Upper lobe of right lung (tissue), 1 donor: ENCODE measurements around the gene EVC2. TPM values are rescaled to one million over a fixed set of nuclear protein-coding genes. Genes with fewer than 3 reads are reported as not detected.
A peak's percentile ranks its signal among the peaks of the same experiment; 100 is the strongest.

Experiments
- ATAC-seq: fragments of 200-7000 bp; cut with Tn5 transposase; one replicate; pipeline ENCODE4 v1.9.1; 2020; ENCODE audit warnings: mild to moderate bottlenecking, moderate library complexity
- DNase-seq: peaks from one replicate; pipeline ENCODE4 v3.0.0-alpha.2; 2020
- H3K27ac ChIP-seq: fragments of 200-600 bp; one replicate; pipeline ENCODE4 v1.8.0; 2022
- H3K27me3 ChIP-seq: fragments of 200-600 bp; one replicate; pipeline ENCODE4 v1.8.0; 2022; ENCODE audit warnings: mild to moderate bottlenecking
- H3K36me3 ChIP-seq: fragments of 200-600 bp; one replicate; pipeline ENCODE4 v1.8.0; 2022
- H3K4me1 ChIP-seq: fragments of 200-600 bp; one replicate; pipeline ENCODE4 v1.8.0; 2022
- H3K4me3 ChIP-seq: fragments of 200-600 bp; one replicate; pipeline ENCODE4 v1.8.0; 2022; ENCODE audit warnings: mild to moderate bottlenecking
- H3K9me3 ChIP-seq: fragments of 200-600 bp; one replicate; pipeline ENCODE4 v1.8.0; 2022
- intact Hi-C: fragments of 100-400 bp; cut with DNase I; formaldehyde crosslinking; loops from one replicate; pipeline ENCODE4 v1.11.0; 2022
- total RNA-seq: library from RNA; stranded (reverse); fragmentation: NEBNext Ultra II Directional; extraction: Animal tissue kit (Norgen Biotek cat#: 25700); gene quantifications from one replicate; pipeline ENCODE4 v1.2.1, GENCODE V29; 2021
- TF ChIP-seq, protein P1 (sequence below): fragments of 200-600 bp; IDR thresholded peaks from one replicate; pipeline ENCODE4 v1.8.0; 2022; ENCODE audit warnings: antibody characterized with exemption
- donor health status: DM: no; HTN: yes; CAD: no; lungs with severe emphysema.

Gene EVC2
- total RNA-seq, 1 donor from 2014 or later: 6.3 TPM

DNA sequence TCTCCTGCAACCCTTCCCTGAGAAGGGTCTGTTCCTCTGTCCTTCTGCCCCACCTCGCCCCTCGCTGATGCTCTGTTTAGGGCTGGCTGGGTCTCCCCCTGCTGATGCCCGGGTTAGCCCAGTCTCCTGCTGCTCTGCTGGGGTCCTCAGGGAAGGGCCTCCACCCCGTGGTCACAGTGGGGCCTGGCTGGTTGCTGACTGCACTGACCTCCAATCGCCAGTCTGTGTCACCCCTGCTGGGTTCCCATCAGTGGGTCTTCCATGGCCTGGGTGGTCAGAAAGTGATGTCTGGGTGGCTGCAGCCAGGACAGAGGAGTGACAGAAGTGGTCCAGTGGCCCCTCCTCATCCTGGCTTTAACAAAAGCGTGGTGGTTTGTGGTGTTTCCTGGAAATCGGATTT lies 47.3 kb upstream of the EVC2 start:
- Histone ChIP-seq H3K36me3 (peaks cover 29% of the 10 kb centered on the region), H3K9me3 (no peaks in the 10 kb centered on the region), H3K4me3 (no peak overlapping the region), H3K27ac (no peak overlapping the region), H3K4me1 (no peaks in the 10 kb centered on the region), H3K27me3 (no peaks in the 10 kb centered on the region)
- intact Hi-C loops: no loop called here
- TF ChIP-seq, protein P1, sequence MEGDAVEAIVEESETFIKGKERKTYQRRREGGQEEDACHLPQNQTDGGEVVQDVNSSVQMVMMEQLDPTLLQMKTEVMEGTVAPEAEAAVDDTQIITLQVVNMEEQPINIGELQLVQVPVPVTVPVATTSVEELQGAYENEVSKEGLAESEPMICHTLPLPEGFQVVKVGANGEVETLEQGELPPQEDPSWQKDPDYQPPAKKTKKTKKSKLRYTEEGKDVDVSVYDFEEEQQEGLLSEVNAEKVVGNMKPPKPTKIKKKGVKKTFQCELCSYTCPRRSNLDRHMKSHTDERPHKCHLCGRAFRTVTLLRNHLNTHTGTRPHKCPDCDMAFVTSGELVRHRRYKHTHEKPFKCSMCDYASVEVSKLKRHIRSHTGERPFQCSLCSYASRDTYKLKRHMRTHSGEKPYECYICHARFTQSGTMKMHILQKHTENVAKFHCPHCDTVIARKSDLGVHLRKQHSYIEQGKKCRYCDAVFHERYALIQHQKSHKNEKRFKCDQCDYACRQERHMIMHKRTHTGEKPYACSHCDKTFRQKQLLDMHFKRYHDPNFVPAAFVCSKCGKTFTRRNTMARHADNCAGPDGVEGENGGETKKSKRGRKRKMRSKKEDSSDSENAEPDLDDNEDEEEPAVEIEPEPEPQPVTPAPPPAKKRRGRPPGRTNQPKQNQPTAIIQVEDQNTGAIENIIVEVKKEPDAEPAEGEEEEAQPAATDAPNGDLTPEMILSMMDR: no peak
- no peak for ATAC-seq
- peak; percentile 23 for DNase-seq

DNA sequence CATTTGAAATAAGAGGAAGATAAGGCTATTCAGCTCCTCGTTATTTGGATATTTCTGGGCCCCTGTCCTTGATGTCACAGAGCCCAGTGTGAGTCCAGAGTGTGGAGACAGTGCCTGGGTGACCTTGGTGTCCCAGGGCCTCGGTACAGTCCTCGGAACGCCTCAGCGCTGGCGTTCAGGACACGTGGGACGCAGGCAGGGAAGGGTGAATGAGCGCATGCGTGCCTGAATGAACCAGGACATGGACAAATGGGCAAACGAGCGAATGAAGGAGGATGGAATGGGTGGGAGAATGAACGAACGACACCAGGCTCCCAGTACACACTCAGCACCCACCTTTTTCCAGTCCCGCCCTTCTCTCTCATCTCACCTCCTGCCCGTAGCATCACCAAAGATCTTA lies 46.8 kb upstream of the EVC2 start:
- intact Hi-C loops: no loop called here
- Histone ChIP-seq H3K4me3 (no peak overlapping the region), H3K9me3 (no peaks in the 10 kb centered on the region), H3K27me3 (no peaks in the 10 kb centered on the region), H3K4me1 (no peaks in the 10 kb centered on the region), H3K27ac (no peak overlapping the region), H3K36me3 (peaks cover 30% of the 10 kb centered on the region)
- DNase-seq: peak; percentile 45
- ATAC-seq: no peak
- TF ChIP-seq, protein P1: no peak

DNA sequence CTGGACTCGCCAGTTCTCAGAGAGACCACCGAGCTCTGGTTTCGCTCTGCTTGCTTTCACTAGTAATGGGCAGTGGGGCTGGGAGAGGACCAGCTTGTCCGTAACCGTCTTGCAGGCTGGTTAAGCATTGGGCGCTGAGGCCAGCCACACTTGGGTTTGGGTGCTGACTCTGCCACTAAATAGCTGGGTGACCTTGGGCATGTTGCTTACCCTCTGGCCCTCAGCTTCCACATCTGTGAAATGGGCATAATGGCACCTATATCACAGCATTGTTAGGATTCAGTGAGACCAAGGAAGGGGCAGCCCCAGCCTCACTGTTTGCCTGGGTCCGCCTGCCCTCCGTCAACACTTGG lies 46.1 kb upstream of the EVC2 start:
- Histone ChIP-seq H3K4me3 (no peak overlapping the region), H3K4me1 (no peaks in the 10 kb centered on the region), H3K27ac (no peak overlapping the region), H3K27me3 (no peaks in the 10 kb centered on the region), H3K36me3 (peaks cover 37% of the 10 kb centered on the region), H3K9me3 (no peaks in the 10 kb centered on the region)
- ATAC-seq: no peak
- TF ChIP-seq, protein P1: no peak
- intact Hi-C loops: no loop called here
- DNase-seq: peak; percentile 37

DNA sequence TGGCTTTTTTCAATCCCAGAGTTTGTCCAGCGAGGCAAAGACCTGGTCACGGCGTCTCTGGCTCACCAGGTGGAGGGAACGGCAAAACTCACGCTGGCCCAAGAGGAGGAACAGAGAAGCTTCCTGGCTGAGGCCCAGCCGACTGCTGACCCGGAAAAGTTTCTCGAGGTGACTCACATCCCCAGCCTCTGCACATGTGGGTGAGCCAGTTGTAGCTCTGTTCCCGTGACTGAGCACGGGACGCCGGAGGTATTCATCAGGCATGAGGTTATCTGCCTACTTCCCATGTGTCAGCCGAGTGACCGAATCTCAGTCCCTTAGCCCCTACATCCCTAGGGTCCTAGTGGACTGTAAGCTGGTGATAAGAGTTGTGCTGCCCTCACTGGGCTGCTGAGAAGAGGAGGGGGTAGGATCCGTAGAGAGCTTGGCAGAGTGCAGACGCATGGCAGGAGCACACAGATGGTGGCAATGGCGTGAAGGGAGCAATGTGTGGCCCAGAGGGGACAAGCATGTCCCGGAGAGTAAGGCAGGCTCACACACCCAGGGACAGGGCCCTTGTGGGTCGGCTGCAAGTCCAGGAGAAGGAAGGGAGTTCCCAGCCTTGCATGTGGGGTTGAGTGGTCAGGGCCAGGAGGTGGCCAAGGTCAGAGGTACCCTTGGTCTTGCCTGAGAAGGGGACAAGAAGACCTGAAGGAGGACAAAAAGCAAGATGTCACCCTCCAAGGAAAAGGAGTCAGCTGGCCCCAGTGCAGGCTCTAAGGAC lies 45.6 kb upstream of the EVC2 start:
- Histone ChIP-seq H3K27ac (no peak overlapping the region), H3K9me3 (no peaks in the 10 kb centered on the region), H3K4me3 (no peak overlapping the region), H3K36me3 (peaks cover 38% of the 10 kb centered on the region), H3K27me3 (no peaks in the 10 kb centered on the region), H3K4me1 (no peaks in the 10 kb centered on the region)
- intact Hi-C loops: no loop called here
- no peak for ATAC-seq
- peak; percentile 45 for DNase-seq
- TF ChIP-seq, protein P1: no peak

DNA sequence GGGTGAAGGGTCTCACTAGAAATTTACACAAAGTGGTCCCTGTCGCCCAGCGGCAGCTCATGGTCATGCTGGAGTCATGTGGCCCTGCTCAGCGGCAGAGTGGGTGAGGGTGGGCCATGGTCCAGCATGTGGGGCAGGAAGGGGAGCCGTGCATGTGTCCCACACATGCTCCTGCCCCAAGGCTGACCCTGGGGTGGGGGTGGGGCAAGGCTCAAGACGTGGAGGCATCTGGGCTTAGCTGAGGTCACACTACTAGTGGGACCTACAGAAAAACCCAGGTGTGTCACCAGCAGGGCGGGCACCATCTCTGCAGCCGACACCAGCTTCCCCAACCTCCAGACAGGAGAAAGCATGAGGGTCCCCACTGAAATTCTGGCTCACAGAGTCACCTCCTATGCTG lies 45.0 kb upstream of the EVC2 start:
- H3K4me1 ChIP-seq: no peaks in the 10 kb centered on the region
- intact Hi-C loops: no loop called here
- no peaks in the 10 kb centered on the region for H3K9me3 ChIP-seq
- H3K36me3 ChIP-seq: peaks cover 38% of the 10 kb centered on the region
- no peak for ATAC-seq
- no peaks in the 10 kb centered on the region for H3K27me3 ChIP-seq
- no peak overlapping the region for H3K4me3 ChIP-seq
- DNase-seq: no peak
- TF ChIP-seq, protein P1: no peak
- no peak overlapping the region for H3K27ac ChIP-seq
